ENCODE data around the gene PSMA7.

PSMA7 gene

GRCh38 chr20:62143081-62143956 lies at the start of gene PSMA7, which contains the start of gene SS18L1:
TSS of gene PSMA7 (minus strand) at chr20:62143394. CDS start at chr20:62143303, 91 bp downstream.
TSS of gene SS18L1 (plus strand) at chr20:62143769. CDS start at chr20:62143821, 52 bp downstream.
- DNase-seq (ENCODE audit: low read depth): no peak
- H3K4me3 ChIP-seq (ENCODE audit: low read depth, low read length): peak within 1 kb of the TSS; percentile 79
- TF ChIP-seq CTCF (IDR thresholded peaks at IDR 0.05; ENCODE audit: low read depth, low read length, missing control alignments): no peak

- no peak overlapping the region for H3K4me3 ChIP-seq (ENCODE audit: low read depth, low read length)
- TF ChIP-seq CTCF (IDR thresholded peaks at IDR 0.05; ENCODE audit: low read depth, low read length, missing control alignments): no peak
- no peak for DNase-seq (ENCODE audit: low read depth)
These were observed 49.4 kb upstream of the PSMA7 start for GRCh38 chr20:62192635-62193034.

- no peak for TF ChIP-seq CTCF (IDR thresholded peaks at IDR 0.05; ENCODE audit: low read depth, low read length, missing control alignments)
- H3K4me3 ChIP-seq (ENCODE audit: low read depth, low read length): no peak overlapping the region
- no peak for DNase-seq (ENCODE audit: low read depth)
These were observed 48.8 kb upstream of the PSMA7 start for GRCh38 chr20:62191781-62192559.

- no peak for DNase-seq (ENCODE audit: low read depth)
- TF ChIP-seq CTCF (IDR thresholded peaks at IDR 0.05; ENCODE audit: low read depth, low read length, missing control alignments): no peak
- H3K4me3 ChIP-seq (ENCODE audit: low read depth, low read length): no peak overlapping the region
These were observed 47.6 kb upstream of the PSMA7 start for GRCh38 chr20:62190639-62191411.

GRCh38 chr20:62186887-62187866 lies 44.0 kb upstream of the PSMA7 start:
- TF ChIP-seq CTCF (IDR thresholded peaks at IDR 0.05; ENCODE audit: low read depth, low read length, missing control alignments): no peak
- no peak overlapping the region for H3K4me3 ChIP-seq (ENCODE audit: low read depth, low read length)
- DNase-seq (ENCODE audit: low read depth): no peak

- no peak for TF ChIP-seq CTCF (IDR thresholded peaks at IDR 0.05; ENCODE audit: low read depth, low read length, missing control alignments)
- DNase-seq (ENCODE audit: low read depth): no peak
- H3K4me3 ChIP-seq (ENCODE audit: low read depth, low read length): no peak overlapping the region
These were observed 42.9 kb upstream of the PSMA7 start for GRCh38 chr20:62186096-62186426.
